ENCODE data around the gene C2CD3.

DNA sequence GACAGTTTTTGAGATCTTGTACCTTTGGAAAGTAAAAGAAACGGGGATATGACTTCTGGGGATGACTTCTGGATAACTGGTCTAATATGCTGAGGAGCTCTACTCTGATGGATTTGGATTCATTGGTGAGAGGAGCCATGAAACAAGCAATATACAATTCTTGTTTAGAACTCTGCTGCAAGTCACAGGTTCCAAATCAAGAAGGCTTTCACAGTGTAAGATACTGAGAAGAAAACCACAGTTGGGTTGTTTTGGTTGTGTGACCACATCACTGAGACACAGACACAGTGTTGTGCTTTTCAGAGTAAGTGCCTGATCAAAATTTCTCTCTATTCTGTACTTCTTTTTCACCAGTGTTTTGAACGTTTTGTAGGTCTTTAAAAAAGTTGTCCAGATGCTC lies 175.1 kb downstream of the C2CD3 start:
- TF ChIP-seq, protein P1, sequence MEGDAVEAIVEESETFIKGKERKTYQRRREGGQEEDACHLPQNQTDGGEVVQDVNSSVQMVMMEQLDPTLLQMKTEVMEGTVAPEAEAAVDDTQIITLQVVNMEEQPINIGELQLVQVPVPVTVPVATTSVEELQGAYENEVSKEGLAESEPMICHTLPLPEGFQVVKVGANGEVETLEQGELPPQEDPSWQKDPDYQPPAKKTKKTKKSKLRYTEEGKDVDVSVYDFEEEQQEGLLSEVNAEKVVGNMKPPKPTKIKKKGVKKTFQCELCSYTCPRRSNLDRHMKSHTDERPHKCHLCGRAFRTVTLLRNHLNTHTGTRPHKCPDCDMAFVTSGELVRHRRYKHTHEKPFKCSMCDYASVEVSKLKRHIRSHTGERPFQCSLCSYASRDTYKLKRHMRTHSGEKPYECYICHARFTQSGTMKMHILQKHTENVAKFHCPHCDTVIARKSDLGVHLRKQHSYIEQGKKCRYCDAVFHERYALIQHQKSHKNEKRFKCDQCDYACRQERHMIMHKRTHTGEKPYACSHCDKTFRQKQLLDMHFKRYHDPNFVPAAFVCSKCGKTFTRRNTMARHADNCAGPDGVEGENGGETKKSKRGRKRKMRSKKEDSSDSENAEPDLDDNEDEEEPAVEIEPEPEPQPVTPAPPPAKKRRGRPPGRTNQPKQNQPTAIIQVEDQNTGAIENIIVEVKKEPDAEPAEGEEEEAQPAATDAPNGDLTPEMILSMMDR (IDR thresholded peaks at IDR 0.05) = no peak
- TF ChIP-seq POLR2A (IDR thresholded peaks at IDR 0.05) = no peak
- no peak for TF ChIP-seq POLR2AphosphoS5 (IDR thresholded peaks at IDR 0.05)
- no peak for TF ChIP-seq EP300 (IDR thresholded peaks at IDR 0.05)

Measured in gastroesophageal sphincter (tissue), 3 donors.